ENCODE data around the gene CXADR. TPM values are rescaled to one million over a fixed set of nuclear protein-coding genes. Genes with fewer than 3 reads are reported as not detected.
"Not testable (repeated sequence)": the region's sequence is repeated elsewhere in the genome, so short reads cannot be mapped to it uniquely, and the experiment has no call there.

Gene CXADR
- total RNA-seq, 2 donors from 2014 or later: 0.37 to 0.76 TPM

- H3K36me3 Mint-ChIP-seq (ENCODE audit: low read depth): no peaks in the 10 kb centered on the region
- ATAC-seq (replicated peaks): peak; percentile 70
- peaks cover 24% of the 10 kb centered on the region for H3K27me3 Mint-ChIP-seq
- peak overlapping the region; percentile 37 for H3K27ac Mint-ChIP-seq
- H3K9me3 Mint-ChIP-seq: no peaks in the 10 kb centered on the region
- H3K4me3 Mint-ChIP-seq: peak overlapping the region; percentile 13
- peaks cover 11% of the 10 kb centered on the region for H3K4me1 Mint-ChIP-seq
These were observed 21.0 kb upstream of the CXADR start for GRCh38 chr21:17491716-17492414.

DNA sequence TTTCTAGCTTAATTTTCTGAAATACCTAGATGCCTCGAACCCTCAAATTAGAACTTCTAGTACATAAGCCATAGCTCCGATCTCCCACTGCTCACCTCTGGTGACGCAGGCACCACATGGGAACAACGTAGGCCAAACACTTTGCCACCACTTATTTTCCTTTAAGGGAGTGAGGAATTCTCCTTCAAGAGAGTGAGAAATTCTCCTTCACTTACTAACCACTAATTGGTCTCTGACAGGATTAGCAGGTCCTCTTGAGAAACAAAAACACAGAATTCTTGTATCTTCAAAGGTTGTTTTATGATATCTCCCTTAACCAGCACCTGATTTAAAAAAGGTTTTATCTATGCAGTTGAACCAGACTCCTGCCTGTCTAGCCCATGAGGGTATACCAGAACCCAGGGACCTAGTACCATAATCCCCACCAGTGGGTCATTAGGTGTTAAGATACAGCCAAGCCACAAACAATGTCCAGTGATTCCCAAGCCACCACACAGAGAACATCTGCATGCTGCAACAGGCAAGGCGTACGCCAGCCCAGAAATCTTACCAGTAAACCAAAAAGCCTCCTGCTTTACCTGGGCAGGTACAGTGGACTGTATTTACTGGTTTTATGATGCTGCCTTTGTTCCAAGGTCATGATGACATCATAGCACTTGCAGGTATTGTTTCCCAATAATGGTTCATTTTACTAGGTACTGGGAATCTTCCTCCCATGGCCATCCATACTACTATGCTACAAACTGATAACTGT is 20.3 kb upstream of the CXADR start:
- ATAC-seq (replicated peaks): no peak
- no peaks in the 10 kb centered on the region for H3K36me3 Mint-ChIP-seq (ENCODE audit: low read depth)
- peaks cover 11% of the 10 kb centered on the region for H3K4me1 Mint-ChIP-seq
- peaks cover 31% of the 10 kb centered on the region for H3K27me3 Mint-ChIP-seq
- H3K4me3 Mint-ChIP-seq: no peak overlapping the region
- H3K9me3 Mint-ChIP-seq: no peaks in the 10 kb centered on the region
- no peak overlapping the region for H3K27ac Mint-ChIP-seq

DNA sequence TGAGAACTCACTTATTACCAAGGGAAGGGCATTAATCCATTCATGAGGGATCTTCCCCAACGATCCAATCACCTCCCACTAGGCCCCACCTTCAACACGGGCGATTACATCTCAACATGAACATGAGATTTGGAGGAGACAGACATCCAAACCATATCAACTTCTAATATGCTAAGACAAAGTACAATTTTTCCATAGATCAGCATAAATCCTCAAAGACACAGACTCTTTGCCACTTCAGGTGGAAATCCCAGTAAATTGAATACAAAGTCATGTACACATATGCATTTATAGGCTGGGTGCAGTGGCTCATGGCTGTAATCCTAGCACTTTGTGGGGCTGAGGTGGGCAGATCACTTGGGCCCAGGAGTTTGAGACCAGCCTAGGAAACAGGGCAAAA is 18.8 kb upstream of the CXADR start:
- no peaks in the 10 kb centered on the region for H3K9me3 Mint-ChIP-seq
- H3K4me1 Mint-ChIP-seq: peaks cover 5% of the 10 kb centered on the region
- no peaks in the 10 kb centered on the region for H3K36me3 Mint-ChIP-seq (ENCODE audit: low read depth)
- no peak for ATAC-seq (replicated peaks)
- H3K27me3 Mint-ChIP-seq: peaks cover 31% of the 10 kb centered on the region
- no peak overlapping the region for H3K27ac Mint-ChIP-seq
- no peak overlapping the region for H3K4me3 Mint-ChIP-seq

- H3K36me3 Mint-ChIP-seq (ENCODE audit: low read depth): no peaks in the 10 kb centered on the region
- H3K27ac Mint-ChIP-seq: no peak overlapping the region
- no peaks in the 10 kb centered on the region for H3K9me3 Mint-ChIP-seq
- no peak overlapping the region for H3K4me3 Mint-ChIP-seq
- H3K27me3 Mint-ChIP-seq: peaks cover 33% of the 10 kb centered on the region
- no peak for ATAC-seq (replicated peaks)
- H3K4me1 Mint-ChIP-seq: peaks cover 5% of the 10 kb centered on the region
These were observed 17.2 kb upstream of the CXADR start for GRCh38 chr21:17495680-17496079.

- Mint-ChIP-seq H3K4me1 (no peaks in the 10 kb centered on the region), H3K27me3 (peaks cover 34% of the 10 kb centered on the region), H3K27ac (no peak overlapping the region), H3K9me3 (no peaks in the 10 kb centered on the region), H3K36me3 (ENCODE audit: low read depth) (no peaks in the 10 kb centered on the region), H3K4me3 (no peak overlapping the region)
- no peak for ATAC-seq (replicated peaks)
These were observed 15.5 kb upstream of the CXADR start for GRCh38 chr21:17497316-17497715.

DNA sequence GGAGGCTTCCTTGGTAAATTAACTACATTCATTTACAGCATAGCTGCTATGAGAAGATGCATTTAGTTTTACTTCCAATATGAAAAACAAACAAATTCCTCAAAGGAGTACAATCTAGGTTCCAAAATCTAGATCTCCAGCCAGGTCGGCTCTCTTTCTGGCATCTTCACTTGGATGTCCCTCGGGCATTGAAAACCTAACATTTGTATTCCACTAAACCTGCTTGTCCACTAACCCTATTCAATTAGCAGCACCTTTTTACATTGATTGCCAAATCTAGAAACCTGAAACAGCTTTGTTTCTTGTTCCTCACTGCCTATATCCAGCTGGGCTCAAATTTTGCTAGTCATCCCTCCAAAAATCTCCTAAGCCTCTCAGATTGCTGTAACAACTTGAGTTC is 14.3 kb upstream of the CXADR start:
- ATAC-seq (replicated peaks): no peak
- H3K4me3 Mint-ChIP-seq: no peak overlapping the region
- no peaks in the 10 kb centered on the region for H3K9me3 Mint-ChIP-seq
- no peaks in the 10 kb centered on the region for H3K36me3 Mint-ChIP-seq (ENCODE audit: low read depth)
- no peaks in the 10 kb centered on the region for H3K4me1 Mint-ChIP-seq
- peaks cover 32% of the 10 kb centered on the region for H3K27me3 Mint-ChIP-seq
- H3K27ac Mint-ChIP-seq: no peak overlapping the region

DNA sequence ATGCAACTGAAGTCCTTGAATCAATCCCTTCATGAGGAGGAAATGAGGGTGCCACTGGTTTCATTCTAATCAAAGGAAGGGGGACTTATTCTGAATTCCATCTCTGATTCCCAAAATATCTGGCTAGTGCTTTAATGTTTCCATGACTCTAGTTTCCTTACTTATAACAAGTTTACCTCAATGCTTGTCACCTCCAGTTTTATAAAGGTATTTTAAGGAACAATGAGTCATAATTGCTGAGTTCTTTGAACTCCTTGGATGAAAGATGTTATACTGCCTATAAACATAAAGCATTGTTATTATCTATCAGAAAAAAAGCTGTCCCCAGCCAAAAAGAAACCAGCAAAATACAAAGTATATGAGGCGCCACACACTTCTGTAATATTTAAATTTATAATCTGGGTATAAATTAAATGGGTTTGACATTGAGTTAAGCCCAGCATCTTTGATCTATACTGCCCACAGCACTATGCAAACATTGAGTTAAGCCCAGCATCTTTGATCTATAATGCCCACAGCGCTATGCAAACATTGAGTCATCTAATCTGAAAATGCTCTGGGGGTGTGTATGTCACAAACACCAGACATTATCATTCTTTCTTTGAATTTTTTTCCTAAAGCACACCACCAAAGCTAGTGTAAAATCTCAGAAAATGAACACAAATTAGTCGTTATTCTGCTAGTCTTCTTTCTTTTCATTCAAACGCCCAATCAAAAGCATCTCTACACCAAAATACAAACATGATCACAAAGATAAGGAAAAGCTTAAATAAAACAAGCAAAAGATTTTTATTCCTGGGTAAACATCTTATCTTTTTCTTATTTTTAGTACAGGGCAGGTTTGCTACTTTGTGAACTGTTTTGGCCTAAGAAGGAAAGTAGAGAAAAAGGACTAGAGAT is 11.5 kb upstream of the CXADR start:
- peaks cover 13% of the 10 kb centered on the region for H3K27me3 Mint-ChIP-seq

GRCh38 chr21:17502985-17503384 is 9.9 kb upstream of the CXADR start:
- H3K36me3 Mint-ChIP-seq (ENCODE audit: low read depth); H3K27me3 Mint-ChIP-seq; H3K9me3 Mint-ChIP-seq; ATAC-seq (replicated peaks); H3K4me1 Mint-ChIP-seq; H3K4me3 Mint-ChIP-seq; H3K27ac Mint-ChIP-seq: not testable (repeated sequence)

More for the DNA sequence above, 11.5 kb upstream of the CXADR start:
- H3K27ac Mint-ChIP-seq: no peak overlapping the region
- ATAC-seq (replicated peaks): no peak
- no peaks in the 10 kb centered on the region for H3K36me3 Mint-ChIP-seq (ENCODE audit: low read depth)
- no peak overlapping the region for H3K4me3 Mint-ChIP-seq
- H3K9me3 Mint-ChIP-seq: no peaks in the 10 kb centered on the region
- H3K4me1 Mint-ChIP-seq: no peaks in the 10 kb centered on the region

GRCh38 chr21:17506951-17507350 is 5.9 kb upstream of the CXADR start:
- ATAC-seq (replicated peaks): no peak
- no peak overlapping the region for H3K4me3 Mint-ChIP-seq
- no peak overlapping the region for H3K27ac Mint-ChIP-seq
- H3K27me3 Mint-ChIP-seq: peaks cover 4% of the 10 kb centered on the region
- H3K9me3 Mint-ChIP-seq: no peaks in the 10 kb centered on the region
- no peaks in the 10 kb centered on the region for H3K36me3 Mint-ChIP-seq (ENCODE audit: low read depth)
- peaks cover 3% of the 10 kb centered on the region for H3K4me1 Mint-ChIP-seq

GRCh38 chr21:17507591-17507990 is 5.3 kb upstream of the CXADR start:
- Mint-ChIP-seq H3K4me1 (peaks cover 7% of the 10 kb centered on the region), H3K27me3 (peaks cover 5% of the 10 kb centered on the region), H3K4me3 (no peak overlapping the region), H3K27ac (no peak overlapping the region), H3K9me3 (no peaks in the 10 kb centered on the region), H3K36me3 (ENCODE audit: low read depth) (no peaks in the 10 kb centered on the region)
- ATAC-seq (replicated peaks): no peak

DNA sequence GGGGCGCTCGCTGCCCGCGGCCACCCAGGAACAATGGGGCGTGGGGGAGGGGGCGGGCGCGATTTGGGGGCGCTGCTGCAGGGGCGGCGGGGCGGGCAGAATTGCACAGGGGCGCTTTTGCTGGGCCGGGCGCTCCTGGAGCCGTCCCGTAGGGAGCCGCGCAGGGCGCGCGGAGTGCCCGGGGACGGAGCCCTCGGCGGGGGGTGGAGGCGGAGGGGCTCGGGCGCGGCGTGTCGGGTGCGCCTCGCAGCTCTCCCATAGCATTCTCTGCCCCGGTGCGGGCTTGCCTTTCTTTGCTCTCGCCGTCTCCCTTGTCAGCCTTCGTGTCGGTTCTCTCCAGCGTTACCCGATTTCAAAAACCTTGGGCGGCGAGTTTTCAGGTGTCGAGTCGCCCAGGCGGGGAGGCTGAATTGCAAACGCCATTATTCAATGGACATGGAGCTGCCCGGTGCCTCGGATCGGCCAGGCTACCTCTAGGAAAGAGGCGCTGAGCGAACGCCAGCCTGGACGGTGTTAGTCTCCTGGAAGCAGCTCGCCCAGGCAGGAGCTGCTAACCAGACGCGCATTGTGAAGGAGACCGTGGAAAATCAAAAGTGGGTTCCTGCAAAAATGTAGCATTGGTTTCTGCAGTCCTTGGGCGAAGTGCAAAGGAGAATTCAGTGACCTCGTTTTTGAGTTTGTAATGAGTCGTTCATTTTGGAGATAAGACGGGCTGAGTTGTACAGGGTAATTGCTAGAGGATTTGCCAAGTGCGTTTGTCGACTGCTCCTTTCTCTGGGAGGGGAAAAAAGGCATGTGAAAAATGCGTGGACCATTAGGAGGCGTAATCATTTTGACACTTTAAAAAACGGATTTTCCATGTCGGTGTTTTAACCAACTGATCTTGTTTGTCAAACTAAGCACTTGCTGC is 626 bp downstream of the CXADR start:
- no peaks in the 10 kb centered on the region for H3K9me3 Mint-ChIP-seq
- peak; percentile 57 for ATAC-seq (replicated peaks)
- H3K27me3 Mint-ChIP-seq: peaks cover 14% of the 10 kb centered on the region
- no peaks in the 10 kb centered on the region for H3K36me3 Mint-ChIP-seq (ENCODE audit: low read depth)
- H3K27ac Mint-ChIP-seq: no peak overlapping the region
- peaks cover 18% of the 10 kb centered on the region for H3K4me1 Mint-ChIP-seq
- H3K4me3 Mint-ChIP-seq: peak overlapping the region; percentile 84

- ATAC-seq (replicated peaks): no peak
- Mint-ChIP-seq H3K4me3 (peak overlapping the region; percentile 84), H3K27me3 (peaks cover 14% of the 10 kb centered on the region), H3K36me3 (ENCODE audit: low read depth) (no peaks in the 10 kb centered on the region), H3K27ac (no peak overlapping the region), H3K9me3 (no peaks in the 10 kb centered on the region), H3K4me1 (peaks cover 18% of the 10 kb centered on the region)
These were observed 1.4 kb downstream of the CXADR start for GRCh38 chr21:17514124-17514845.

- not testable (repeated sequence) for H3K27ac Mint-ChIP-seq; H3K36me3 Mint-ChIP-seq (ENCODE audit: low read depth); H3K4me3 Mint-ChIP-seq; ATAC-seq (replicated peaks); H3K9me3 Mint-ChIP-seq
- peaks cover 15% of the 10 kb centered on the region for H3K4me1 Mint-ChIP-seq
- peaks cover 14% of the 10 kb centered on the region for H3K27me3 Mint-ChIP-seq
These were observed 4.2 kb downstream of the CXADR start for GRCh38 chr21:17517008-17517407.
